ENCODE results near the gene CUX1.

CUX1 gene

GRCh38 chr7:102069931-102070629, 252.7 kb downstream of the CUX1 start:
- no peak overlapping the region for H3K4me3 ChIP-seq (ENCODE audit: low read depth, low read length)
- no peak for DNase-seq (ENCODE audit: low read depth)
- no peak for TF ChIP-seq CTCF (conservative IDR thresholded peaks at IDR 0.05; ENCODE audit: low read depth, low read length)

DNA sequence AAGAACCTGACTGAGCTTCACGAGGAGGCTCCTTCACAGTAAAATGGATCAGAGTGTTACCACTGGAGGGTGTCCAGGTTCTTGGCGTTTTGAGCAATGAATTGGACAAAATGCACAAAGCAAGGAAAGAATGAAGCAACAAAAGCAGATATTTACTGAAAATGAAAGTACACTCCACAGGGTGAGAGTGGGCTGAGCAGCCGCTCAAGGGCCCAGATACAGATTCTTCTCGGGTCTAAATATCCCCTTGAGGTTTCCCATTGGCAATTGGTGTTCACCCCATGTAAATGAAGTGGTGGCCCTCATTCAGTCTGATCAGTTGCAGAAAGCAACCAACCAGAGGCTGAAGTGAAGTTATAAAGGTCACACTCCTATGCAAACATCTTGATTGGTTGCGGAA, 254.6 kb downstream of the CUX1 start:
- TF ChIP-seq CTCF (conservative IDR thresholded peaks at IDR 0.05; ENCODE audit: low read depth, low read length), result no peak
- H3K4me3 ChIP-seq (ENCODE audit: low read depth, low read length), result no peak overlapping the region
- DNase-seq (ENCODE audit: low read depth), result no peak

GRCh38 chr7:102072636-102073209, 255.3 kb downstream of the CUX1 start:
- no peak for DNase-seq (ENCODE audit: low read depth)
- H3K4me3 ChIP-seq (ENCODE audit: low read depth, low read length), result no peak overlapping the region
- no peak for TF ChIP-seq CTCF (conservative IDR thresholded peaks at IDR 0.05; ENCODE audit: low read depth, low read length)

DNA sequence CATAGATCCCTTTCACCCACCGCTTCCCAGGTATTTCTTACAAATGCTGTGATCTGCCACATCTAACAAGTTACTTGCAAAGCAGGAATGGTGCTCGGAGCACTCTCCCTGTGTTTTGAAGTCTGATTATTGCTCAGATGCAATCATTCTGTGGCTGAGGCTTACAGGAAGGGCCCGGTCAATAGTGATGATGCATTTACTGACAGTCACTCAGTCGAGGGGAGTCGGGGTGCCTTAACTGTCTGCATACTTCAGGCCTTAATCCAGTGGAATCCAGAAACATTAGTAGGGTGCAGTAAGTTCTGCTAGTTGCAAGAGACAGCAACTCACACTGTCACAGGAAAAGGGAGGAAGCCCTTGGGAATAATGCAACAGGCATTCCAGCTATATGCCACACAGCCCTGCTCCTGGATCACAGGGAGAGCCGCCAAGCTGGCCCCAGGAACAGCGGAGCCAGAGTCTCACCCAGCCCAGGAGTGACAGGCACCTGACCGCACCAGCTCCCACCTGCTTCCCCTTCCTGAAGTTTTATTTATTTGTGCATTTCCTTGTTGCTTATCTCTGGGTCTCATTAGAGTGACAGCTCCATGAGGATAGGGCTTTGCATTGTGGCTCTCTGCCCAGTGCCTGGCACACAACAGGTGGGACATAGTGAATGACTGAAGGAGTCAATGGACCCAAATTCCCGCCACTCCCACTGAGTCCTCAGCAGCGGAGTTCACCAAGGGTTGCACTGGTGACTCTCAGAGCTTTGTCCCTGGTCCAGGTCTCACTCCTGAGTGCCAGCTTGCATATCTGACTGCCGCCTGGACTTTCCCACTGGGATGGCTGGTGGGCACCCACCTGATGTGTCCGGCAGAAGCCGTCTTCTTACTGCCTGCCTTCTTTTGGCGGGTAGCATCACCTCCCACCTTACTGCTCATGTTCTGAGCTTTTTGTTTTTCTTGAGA, 256.8 kb downstream of the CUX1 start:
- H3K4me3 ChIP-seq (ENCODE audit: low read depth, low read length), result no peak overlapping the region
- no peak for DNase-seq (ENCODE audit: low read depth)
- no peak for TF ChIP-seq CTCF (conservative IDR thresholded peaks at IDR 0.05; ENCODE audit: low read depth, low read length)

GRCh38 chr7:102075126-102075525, 257.7 kb downstream of the CUX1 start:
- DNase-seq (ENCODE audit: low read depth), result no peak
- no peak overlapping the region for H3K4me3 ChIP-seq (ENCODE audit: low read depth, low read length)
- TF ChIP-seq CTCF (conservative IDR thresholded peaks at IDR 0.05; ENCODE audit: low read depth, low read length), result no peak

DNA sequence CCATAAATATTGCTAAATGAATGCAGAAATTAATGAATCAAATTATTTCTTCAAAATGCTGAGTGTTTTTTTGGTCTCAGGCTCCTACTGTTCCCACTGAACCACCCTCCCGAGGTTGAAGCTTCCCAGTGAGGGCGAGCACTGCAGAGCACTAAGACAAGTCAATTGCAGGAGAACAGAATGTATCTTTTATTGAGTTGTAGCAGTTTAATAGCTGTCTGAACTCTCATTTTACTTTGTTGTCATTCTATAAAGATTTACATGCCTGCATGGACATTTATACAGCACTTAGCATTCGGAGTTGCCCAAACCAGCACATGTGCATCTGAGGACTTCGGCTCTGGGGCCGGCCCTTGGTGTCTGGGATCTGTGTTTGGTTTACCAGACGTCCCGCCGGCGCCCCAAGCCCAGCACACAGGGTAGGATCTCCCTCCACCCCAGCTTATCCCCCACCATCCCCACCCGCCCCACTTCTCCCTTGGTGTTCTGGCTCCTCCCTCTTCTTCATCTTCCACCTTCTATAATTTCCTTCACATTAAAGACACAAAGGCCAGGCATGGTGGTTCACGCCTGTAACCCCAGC, 258.2 kb downstream of the CUX1 start:
- no peak for DNase-seq (ENCODE audit: low read depth)
- no peak overlapping the region for H3K4me3 ChIP-seq (ENCODE audit: low read depth, low read length)
- TF ChIP-seq CTCF (conservative IDR thresholded peaks at IDR 0.05; ENCODE audit: low read depth, low read length), result no peak
